GM23338 (cell line): Measurements from ENCODE around the gene CDC42BPB. TPM values are rescaled to one million over a fixed set of nuclear protein-coding genes. Genes with fewer than 3 reads are reported as not detected.

Source experiments
- ATAC-seq: fragments of 200-7000 bp; cut with Tn5 transposase; 3 replicates; pipeline ENCODE4 v1.9.1; 2020
- DNase-seq: peaks from one replicate; pipeline ENCODE4 v3.0.0-alpha.2; 2015; ENCODE audit warnings: low spot score
- H2AFZ ChIP-seq: fragments of 200-600 bp; sonication (generic); 2 replicates; pipeline ENCODE4 v1.8.0; 2016; ENCODE audit warnings: antibody characterized with exemption, mild to moderate bottlenecking, moderate library complexity
- H3F3A ChIP-seq: fragments of 200-600 bp; sonication (generic); replicated peaks from 2 replicates; pipeline ENCODE4 v1.8.0; 2017; ENCODE audit warnings: antibody characterized with exemption, mixed run types, low read depth
- H3K27ac ChIP-seq: fragments of 200-600 bp; sonication (generic); 2 replicates; pipeline ENCODE4 v1.6.1; 2016; ENCODE audit warnings: low read depth
- H3K27me3 ChIP-seq: fragments of 200-600 bp; sonication (generic); 2 replicates; pipeline ENCODE4 v1.8.0; 2016; ENCODE audit warnings: mild to moderate bottlenecking, mixed run types, moderate library complexity; ENCODE audit not compliant: insufficient read depth
- H3K36me3 ChIP-seq: fragments of 200-600 bp; sonication (generic); 2 replicates; pipeline ENCODE4 v1.8.0; 2016; ENCODE audit warnings: mild to moderate bottlenecking; ENCODE audit not compliant: insufficient read depth
- H3K4me1 ChIP-seq: fragments of 200-600 bp; sonication (generic); 2 replicates; pipeline ENCODE4 v1.8.0; 2016; ENCODE audit warnings: mild to moderate bottlenecking, moderate library complexity; ENCODE audit not compliant: insufficient read depth
- H3K4me2 ChIP-seq: fragments of 200-600 bp; sonication (generic); 2 replicates; pipeline ENCODE4 v1.7.1; 2017; ENCODE audit warnings: mixed run types
- H3K4me3 ChIP-seq: fragments of 200-600 bp; sonication (generic); 2 replicates; pipeline ENCODE4 v1.6.1; 2016; ENCODE audit warnings: mixed run types
- H3K79me2 ChIP-seq: fragments of 200-600 bp; sonication (generic); replicated peaks from 2 replicates; pipeline ENCODE4 v1.8.0; 2017; ENCODE audit warnings: mild to moderate bottlenecking; ENCODE audit not compliant: insufficient read depth
- H3K9me2 ChIP-seq: fragments of 200-600 bp; sonication (generic); 2 replicates; pipeline ENCODE4 v1.8.0; 2017; ENCODE audit not compliant: insufficient read depth
- H4K20me1 ChIP-seq: fragments of 200-600 bp; sonication (generic); replicated peaks from 2 replicates; pipeline ENCODE4 v1.8.0; 2017; ENCODE audit warnings: mild to moderate bottlenecking; ENCODE audit not compliant: insufficient read depth
- H3K27ac Mint-ChIP-seq: 2 replicates; pipeline ENCODE4 v1.8.0; 2020; ENCODE audit warnings: inconsistent platforms, mild to moderate bottlenecking, moderate library complexity, mixed read lengths
- H3K27me3 Mint-ChIP-seq: 3 replicates; pipeline ENCODE4 v1.8.0; 2022; ENCODE audit warnings: low read depth, mild to moderate bottlenecking, moderate library complexity, mixed read lengths, inconsistent platforms; ENCODE audit not compliant: insufficient read depth, poor library complexity
- H3K36me3 Mint-ChIP-seq: 3 replicates; pipeline ENCODE4 v1.8.0; 2021; ENCODE audit warnings: low read depth, mild to moderate bottlenecking, inconsistent platforms, moderate library complexity, mixed read lengths
- H3K4me1 Mint-ChIP-seq: 3 replicates; pipeline ENCODE4 v1.8.0; 2020; ENCODE audit warnings: mild to moderate bottlenecking, inconsistent platforms, mixed read lengths
- H3K4me3 Mint-ChIP-seq: 3 replicates; pipeline ENCODE4 v1.8.0; 2021; ENCODE audit warnings: moderate library complexity, mild to moderate bottlenecking, inconsistent platforms, mixed read lengths
- H3K9me3 Mint-ChIP-seq: 3 replicates; pipeline ENCODE4 v1.8.0; 2020; ENCODE audit warnings: moderate library complexity, mild to moderate bottlenecking, inconsistent platforms, mixed read lengths
- CTCF ChIP-seq, 2 experiments: fragments of 200-600 bp in 1 of 2; sonication (generic) in 1 of 2; conservative IDR thresholded peaks; 2 replicates each; pipeline versions ENCODE4 v1.5.1 to v1.6.1; 2016 to 2017; ENCODE audit warnings: antibody characterized with exemption in 2 of 2, low read depth in 2 of 2, mild to moderate bottlenecking in 2 of 2, moderate library complexity in 1 of 2
- ETS1 ChIP-seq: IDR thresholded peaks from 2 replicates; pipeline ENCODE4 v1.6.1; 2016; ENCODE audit warnings: antibody characterized with exemption
- EZH2 ChIP-seq: fragments of 200-600 bp; sonication (generic); IDR thresholded peaks from one replicate; pipeline ENCODE4 v1.8.0; 2017; ENCODE audit warnings: antibody characterized with exemption, mild to moderate bottlenecking, low read depth; ENCODE audit not compliant: unreplicated experiment
- EZH2phosphoT487 ChIP-seq: fragments of 200-600 bp; sonication (generic); IDR thresholded peaks from one replicate; pipeline ENCODE4 v1.8.1; 2018; ENCODE audit warnings: antibody characterized with exemption; ENCODE audit not compliant: unreplicated experiment
- JUNB ChIP-seq: IDR thresholded peaks from one replicate; pipeline ENCODE4 v1.6.1; 2016; ENCODE audit warnings: antibody characterized with exemption; ENCODE audit not compliant: unreplicated experiment
- NANOG ChIP-seq: IDR thresholded peaks from 2 replicates; pipeline ENCODE4 v1.6.1; 2016; ENCODE audit warnings: antibody characterized with exemption, borderline replicate concordance
- POLR2AphosphoS5 ChIP-seq: IDR thresholded peaks from 2 replicates; pipeline ENCODE4 v1.6.1; 2016; ENCODE audit warnings: antibody characterized with exemption, low read depth
- REST ChIP-seq: IDR thresholded peaks from one replicate; pipeline ENCODE4 v1.6.1; 2018; ENCODE audit warnings: antibody characterized with exemption; ENCODE audit not compliant: unreplicated experiment
- ZNF114 ChIP-seq: fragments of 250-450 bp; sonication (Bioruptor Pico); IDR thresholded peaks from 2 replicates; pipeline ENCODE4 v1.5.0; 2020; ENCODE audit warnings: mild to moderate bottlenecking, moderate library complexity
- ZNF331 ChIP-seq: fragments of 250-450 bp; sonication (Bioruptor Pico); IDR thresholded peaks from 2 replicates; pipeline ENCODE4 v1.5.0; 2020; ENCODE audit warnings: low read depth, mild to moderate bottlenecking, moderate library complexity
- ZNF462 ChIP-seq: fragments of 250-450 bp; sonication (Bioruptor Pico); IDR thresholded peaks from 2 replicates; pipeline ENCODE4 v1.5.0; 2020; ENCODE audit warnings: mild to moderate bottlenecking, moderate library complexity
- polyA plus RNA-seq: library from polyadenylated mRNA; unstranded; fragments of >200 nt; fragmentation: Nextera tagmentation; extraction: Ambion mirVana; gene quantifications from 2 replicates; pipeline ENCODE4 v1.2.1, GENCODE V29; 2016
- total RNA-seq: library from RNA; depleted of rRNA; stranded (reverse); fragments of >200 nt; shearing (Covaris generic); gene quantifications from 2 replicates; pipeline ENCODE4 v1.2.3, GENCODE V29; 2014

Gene CDC42BPB
- total and polyA plus RNA-seq, 2 experiments from 2014 or later, result 12.3 to 127 TPM

GRCh38 chr14:103086771-103087342 is 29.5 kb upstream of the CDC42BPB start:
- Histone ChIP-seq H3K27me3 (peaks cover 44% of the 10 kb centered on the region), H2AFZ (no peak overlapping the region), H3K36me3 (no peaks in the 10 kb centered on the region), H3K4me2 (no peak overlapping the region), H3K79me2 (no peaks in the 10 kb centered on the region), H3K27ac (no peak overlapping the region), H4K20me1 (no peaks in the 10 kb centered on the region), H3F3A (no peaks in the 10 kb centered on the region), H3K9me2 (peaks cover 7% of the 10 kb centered on the region; the same call in 1 of the 2 replicates), H3K4me3 (no peak overlapping the region), H3K4me1 (peaks cover 6% of the 10 kb centered on the region)
- Mint-ChIP-seq H3K9me3 (no peaks in the 10 kb centered on the region), H3K27me3 (peaks cover 25% of the 10 kb centered on the region), H3K36me3 (no peaks in the 10 kb centered on the region), H3K4me3 (no peak overlapping the region), H3K27ac (no peak overlapping the region), H3K4me1 (peaks cover 6% of the 10 kb centered on the region; the same call in 2 of the 3 replicates)
- ATAC-seq (no peak), DNase-seq (no peak)
- TF ChIP-seq ZNF114 (CRISPR knock-in tag) (no peak), ZNF331 (CRISPR knock-in tag) (no peak), CTCF (conservative IDR thresholded peaks at IDR 0.05; ENCODE audit: low read depth in 2 of 2) (no peak), EZH2 (no peak), REST (no peak), EZH2phosphoT487 (no peak), POLR2AphosphoS5 (no peak), JUNB (no peak), NANOG (no peak), ZNF462 (CRISPR knock-in tag) (no peak), ETS1 (no peak)
